Measurements from ENCODE around the gene TSPAN4.

GRCh38 chr11:868394-868793 is 25.7 kb downstream of the TSPAN4 start:
- no peak for TF ChIP-seq FOSL2 (CRISPR knock-in tag; IDR thresholded peaks at IDR 0.05)
- TF ChIP-seq HES4 (CRISPR knock-in tag; IDR thresholded peaks at IDR 0.05; ENCODE audit: borderline replicate concordance): no peak
